Erythroblast (primary cell): Measurements from ENCODE around the gene AVEN.

Experiments used
- DNase-seq, 2 experiments: peaks; one replicate each; lab custom pipeline; 2025; lab: John Stamatoyannopoulos, UW
- GATA1 ChIP-seq: IDR thresholded peaks from 2 replicates; pipeline ENCODE4 v1.6.1; 2011; ENCODE audit warnings: low read depth, mild to moderate bottlenecking, control low read depth, low read length, moderate library complexity
- POLR2A ChIP-seq: IDR thresholded peaks from 2 replicates; pipeline ENCODE4 v1.6.1; 2011; ENCODE audit warnings: mild to moderate bottlenecking, low read length

The AVEN gene

GRCh38 chr15:33955945-33956344 lies 83.1 kb downstream of the AVEN start:
- TF ChIP-seq POLR2A (no peak), GATA1 (peak; percentile 20)
- DNase-seq = peak; percentile 95

GRCh38 chr15:33946152-33946551 lies 92.9 kb downstream of the AVEN start:
- no peak for DNase-seq
- no peak for TF ChIP-seq GATA1

GRCh38 chr15:33941279-33942063 lies 97.5 kb downstream of the AVEN start:
- no peak for TF ChIP-seq GATA1
- TF ChIP-seq POLR2A = no peak
- DNase-seq = no peak

- TF ChIP-seq POLR2A (no peak), GATA1 (no peak)
- no peak for DNase-seq
Observed at GRCh38 chr15:33934921-33935320, 104.1 kb downstream of the AVEN start.

GRCh38 chr15:33934396-33934795 lies 104.6 kb downstream of the AVEN start:
- no peak for DNase-seq
- no peak for TF ChIP-seq GATA1
- no peak for TF ChIP-seq POLR2A

GRCh38 chr15:33932734-33933133 lies 106.3 kb downstream of the AVEN start:
- no peak for TF ChIP-seq GATA1
- no peak for TF ChIP-seq POLR2A
- DNase-seq = no peak

GRCh38 chr15:33926260-33926659 lies 112.7 kb downstream of the AVEN start:
- DNase-seq = no peak
- no peak for TF ChIP-seq GATA1
- no peak for TF ChIP-seq POLR2A

GRCh38 chr15:33923446-33923845 lies 115.6 kb downstream of the AVEN start:
- TF ChIP-seq GATA1 = no peak
- no peak for TF ChIP-seq POLR2A
- no peak for DNase-seq

- peak; percentile 53 to 64 for DNase-seq
Observed at GRCh38 chr15:33915571-33916407, 123.2 kb downstream of the AVEN start.

GRCh38 chr15:33913459-33913858 lies 125.5 kb downstream of the AVEN start:
- TF ChIP-seq POLR2A (no peak), GATA1 (no peak)
- no peak for DNase-seq

More at GRCh38 chr15:33915571-33916407, 123.2 kb downstream of the AVEN start:
- TF ChIP-seq POLR2A (no peak), GATA1 (no peak)

- no peak for DNase-seq
- no peak for TF ChIP-seq GATA1
- TF ChIP-seq POLR2A = no peak
Observed at GRCh38 chr15:33912326-33912725, 126.7 kb downstream of the AVEN start.

GRCh38 chr15:33910741-33911140 lies 128.3 kb downstream of the AVEN start:
- TF ChIP-seq GATA1 (no peak), POLR2A (no peak)
- DNase-seq = peak in 1 of 2 experiments; percentile 46

- TF ChIP-seq GATA1 (no peak), POLR2A (no peak)
- DNase-seq = no peak
Observed at GRCh38 chr15:33908406-33908805, 130.6 kb downstream of the AVEN start.

GRCh38 chr15:33907326-33907725 lies 131.7 kb downstream of the AVEN start:
- DNase-seq = no peak
- TF ChIP-seq POLR2A = no peak
- no peak for TF ChIP-seq GATA1

GRCh38 chr15:33903661-33904060 lies 135.3 kb downstream of the AVEN start:
- TF ChIP-seq POLR2A (no peak), GATA1 (no peak)
- DNase-seq = no peak
